H1 (cell line): Measurements from ENCODE around the gene MPPED2. TPM values are rescaled to one million over a fixed set of nuclear protein-coding genes. Genes with fewer than 3 reads are reported as not detected.

Source experiments
- CTCF ChIA-PET: fragments of 300-600 bp; sonication (Branson Sonifier 250); formaldehyde crosslinking; loops from one replicate; lab custom pipeline; 2021; ENCODE audit not compliant: partially characterized antibody; lab: Charles Lee
- POLR2A ChIA-PET: fragments of 300-600 bp; sonication (Branson Sonifier 250); formaldehyde crosslinking; loops from one replicate; lab custom pipeline; 2021; ENCODE audit warnings: inconsistent platforms; ENCODE audit not compliant: partially characterized antibody; lab: Charles Lee
- DNase-seq, 2 experiments: peaks; one replicate each; pipeline versions ENCODE4 v3.0.0 to v3.0.0-alpha.2; 2010 to 2022; ENCODE audit warnings: low spot score in 2 of 2, low read depth in 1 of 2, mixed read lengths in 1 of 2
- FAIRE-seq: peaks from 2 replicates; lab custom pipeline; 2011; peaks lifted over from hg19 to GRCh38; lab: Jason Lieb, UNC
- H2AFZ ChIP-seq: 2 replicates; pipeline ENCODE4 v1.8.1; 2012; ENCODE audit warnings: low read length, inconsistent platforms
- H2AK5ac ChIP-seq: 2 replicates; pipeline ENCODE4 v1.6.1; 2013; ENCODE audit warnings: low read depth, low read length
- H2BK120ac ChIP-seq: replicated peaks from 2 replicates; pipeline ENCODE3; 2013; ENCODE audit warnings: low read depth, low read length, inconsistent platforms
- H2BK12ac ChIP-seq: 2 replicates; pipeline ENCODE4 v1.6.1; 2013; ENCODE audit warnings: low read depth, low read length
- H2BK15ac ChIP-seq: 2 replicates; pipeline ENCODE4 v1.6.1; 2013; ENCODE audit warnings: low read length
- H2BK20ac ChIP-seq: 2 replicates; pipeline ENCODE4 v1.6.1; 2013; ENCODE audit warnings: low read length
- H2BK5ac ChIP-seq: 2 replicates; pipeline ENCODE4 v1.6.1; 2013; ENCODE audit warnings: low read depth, low read length
- H3K14ac ChIP-seq: 2 replicates; pipeline ENCODE4 v1.6.1; 2013; ENCODE audit warnings: inconsistent platforms; ENCODE audit not compliant: insufficient read length
- H3K18ac ChIP-seq: 2 replicates; pipeline ENCODE4 v1.6.1; 2013; ENCODE audit warnings: low read length; ENCODE audit errors: extremely low read depth
- H3K23ac ChIP-seq: 2 replicates; pipeline ENCODE4 v1.6.1; 2013; ENCODE audit warnings: inconsistent platforms; ENCODE audit not compliant: insufficient read length
- H3K23me2 ChIP-seq: 2 replicates; pipeline ENCODE4 v1.6.1; 2013; ENCODE audit warnings: low read depth, low read length
- H3K27ac ChIP-seq: 2 replicates; pipeline ENCODE4 v1.6.1; 2011; ENCODE audit warnings: low read depth, low read length, inconsistent platforms
- H3K27me3 ChIP-seq, 4 experiments: replicated peaks in 1 of 4; 1 replicate in 1 of 4; 2 replicates in 3 of 4; pipeline versions ENCODE4 v1.6.1 to v1.8.1; 2011 to 2013; ENCODE audit warnings: low read length in 3 of 4, mild to moderate bottlenecking in 3 of 4, inconsistent platforms in 2 of 4, mixed read lengths in 2 of 4, moderate library complexity in 1 of 4; ENCODE audit not compliant: control insufficient read depth in 3 of 4, insufficient read depth in 3 of 4; ENCODE audit errors: extremely low read depth in 1 of 4
- H3K36me3 ChIP-seq, 4 experiments: 2 replicates each; pipeline versions ENCODE4 v1.6.1 to v1.8.1; 2011 to 2013; ENCODE audit warnings: mild to moderate bottlenecking in 4 of 4, low read length in 3 of 4, moderate library complexity in 2 of 4, control low read depth in 1 of 4, inconsistent platforms in 1 of 4; ENCODE audit not compliant: insufficient read depth in 4 of 4, control insufficient read depth in 2 of 4
- H3K4ac ChIP-seq: replicated peaks from 2 replicates; pipeline ENCODE3; 2013; ENCODE audit warnings: low read length, low read depth, mixed read lengths, inconsistent platforms; ENCODE audit not compliant: insufficient read length
- H3K4me1 ChIP-seq, 4 experiments: replicated peaks in 1 of 4; 1 replicate in 1 of 4; 2 replicates in 3 of 4; pipeline versions ENCODE4 v1.6.1 to v1.8.1; 2011 to 2013; ENCODE audit warnings: low read length in 3 of 4, inconsistent platforms in 2 of 4, mixed read lengths in 1 of 4; ENCODE audit not compliant: insufficient read depth in 4 of 4, control insufficient read depth in 3 of 4
- H3K4me2 ChIP-seq, 2 experiments: 2 replicates each; pipeline versions ENCODE4 v1.6.1 to v1.8.1; 2011 to 2013; ENCODE audit warnings: low read depth in 2 of 2, low read length in 2 of 2, control low read depth in 1 of 2, inconsistent platforms in 1 of 2, mild to moderate bottlenecking in 1 of 2; ENCODE audit not compliant: insufficient read depth in 1 of 2
- H3K4me3 ChIP-seq, 4 experiments: fragments of 200-600, 300-600 bp in 1 of 4; sonication (generic), shearing (Covaris generic), sonication (Bioruptor Twin) in 1 of 4; 2 replicates each; pipeline versions ENCODE4 v1.5.1 to v1.8.1; 2011 to 2016; ENCODE audit warnings: low read length in 4 of 4, low read depth in 3 of 4, control low read depth in 2 of 4, inconsistent platforms in 2 of 4, mild to moderate bottlenecking in 2 of 4, mixed read lengths in 1 of 4, moderate library complexity in 1 of 4; ENCODE audit not compliant: insufficient read depth in 2 of 4; ENCODE audit errors: extremely low read depth in 1 of 4
- H3K56ac ChIP-seq: replicated peaks from 2 replicates; pipeline ENCODE3; 2013; ENCODE audit warnings: low read depth, mild to moderate bottlenecking, mixed read lengths, low read length, inconsistent platforms; ENCODE audit not compliant: insufficient read length
- H3K79me1 ChIP-seq: 2 replicates; pipeline ENCODE4 v1.6.1; 2013; ENCODE audit warnings: low read depth, low read length, control low read depth
- H3K79me2 ChIP-seq, 2 experiments: 2 replicates each; pipeline versions ENCODE4 v1.6.1 to v1.8.1; 2012 to 2013; ENCODE audit warnings: low read length in 2 of 2, mild to moderate bottlenecking in 2 of 2, inconsistent platforms in 1 of 2; ENCODE audit not compliant: insufficient read depth in 2 of 2, control insufficient read depth in 1 of 2
- H3K9ac ChIP-seq, 4 experiments: replicated peaks in 1 of 4; 1 replicate in 1 of 4; 2 replicates in 3 of 4; pipeline versions ENCODE4 v1.6.1 to v1.8.1; 2011 to 2013; ENCODE audit warnings: low read depth in 3 of 4, low read length in 3 of 4, control low read depth in 2 of 4, mild to moderate bottlenecking in 2 of 4, moderate library complexity in 2 of 4, inconsistent platforms in 1 of 4; ENCODE audit errors: extremely low read depth in 1 of 4
- H3K9me3 ChIP-seq, 2 experiments: 2 replicates each; pipeline versions ENCODE4 v1.6.1 to v1.8.1; 2012 to 2013; ENCODE audit warnings: mild to moderate bottlenecking in 2 of 2, moderate library complexity in 2 of 2, control low read depth in 1 of 2, inconsistent platforms in 1 of 2, low read depth in 1 of 2, low read length in 1 of 2, mixed read lengths in 1 of 2; ENCODE audit not compliant: insufficient read depth in 2 of 2
- H4K20me1 ChIP-seq, 2 experiments: replicated peaks in 1 of 2; 2 replicates each; pipeline versions ENCODE3 to v1.8.1; 2011 to 2013; ENCODE audit warnings: inconsistent platforms in 2 of 2, low read length in 2 of 2, mild to moderate bottlenecking in 1 of 2; ENCODE audit not compliant: insufficient read depth in 2 of 2, control insufficient read depth in 1 of 2
- H4K5ac ChIP-seq: 2 replicates; pipeline ENCODE4 v1.6.1; 2013; ENCODE audit warnings: low read length, low read depth, mixed read lengths, inconsistent platforms; ENCODE audit not compliant: insufficient read length
- H4K8ac ChIP-seq: 2 replicates; pipeline ENCODE4 v1.8.0; 2013; ENCODE audit warnings: mild to moderate bottlenecking, moderate library complexity, low read length, inconsistent platforms; ENCODE audit not compliant: insufficient read depth; ENCODE audit errors: extremely low read depth
- H4K91ac ChIP-seq: replicated peaks from 2 replicates; pipeline ENCODE3; 2013; ENCODE audit warnings: low read length, mixed read lengths, inconsistent platforms; ENCODE audit not compliant: insufficient read length
- E2F6 ChIP-seq: IDR thresholded peaks from 2 replicates; pipeline ENCODE4 v1.6.1; 2012; ENCODE audit warnings: inconsistent platforms
- EGR1 ChIP-seq: IDR thresholded peaks from 2 replicates; pipeline ENCODE4 v1.6.1; 2011; ENCODE audit warnings: low read depth, low read length, borderline replicate concordance
- FOSL1 ChIP-seq: IDR thresholded peaks from 2 replicates; pipeline ENCODE4 v1.6.1; 2011; ENCODE audit warnings: mild to moderate bottlenecking, low read depth, low read length, moderate library complexity; ENCODE audit not compliant: insufficient read depth
- GTF2F1 ChIP-seq: IDR thresholded peaks from 2 replicates; pipeline ENCODE4 v1.6.1; 2012; ENCODE audit warnings: low read depth, low read length, improper control_type of control experiment, borderline replicate concordance
- HDAC6 ChIP-seq: IDR thresholded peaks from one replicate; pipeline ENCODE4 v1.7.1; 2012; ENCODE audit warnings: low read depth, mild to moderate bottlenecking, inconsistent platforms, low read length, moderate library complexity
- JUN ChIP-seq: IDR thresholded peaks from 2 replicates; pipeline ENCODE4 v1.6.1; 2011; ENCODE audit warnings: low read depth, mild to moderate bottlenecking, improper control_type of control experiment, low read length
- KDM4A ChIP-seq: IDR thresholded peaks from one replicate; pipeline ENCODE4 v1.7.1; 2012; ENCODE audit warnings: low read depth, mild to moderate bottlenecking, moderate library complexity, low read length, inconsistent platforms; ENCODE audit not compliant: severe bottlenecking
- MAFK ChIP-seq: IDR thresholded peaks from 2 replicates; pipeline ENCODE4 v1.6.1; 2012; ENCODE audit warnings: low read depth, mild to moderate bottlenecking, improper control_type of control experiment, low read length
- POLR2A ChIP-seq, 2 experiments: IDR thresholded peaks; 1 replicate in 1 of 2; 2 replicates in 1 of 2; pipeline ENCODE4 v1.6.1; 2011; ENCODE audit warnings: low read depth in 2 of 2, low read length in 2 of 2, mild to moderate bottlenecking in 2 of 2; ENCODE audit errors: control extremely low read depth in 1 of 2
- POU5F1 ChIP-seq: IDR thresholded peaks from 2 replicates; pipeline ENCODE4 v1.6.1; 2011; ENCODE audit warnings: low read depth, mild to moderate bottlenecking, low read length, moderate library complexity
- RFX5 ChIP-seq: IDR thresholded peaks from 2 replicates; pipeline ENCODE4 v1.6.1; 2011; ENCODE audit warnings: low read depth, low read length, improper control_type of control experiment, borderline replicate concordance
- SIRT6 ChIP-seq: IDR thresholded peaks from one replicate; pipeline ENCODE4 v1.7.1; 2012; ENCODE audit warnings: low read length, inconsistent platforms
- SP1 ChIP-seq: IDR thresholded peaks from 2 replicates; pipeline ENCODE4 v1.6.1; 2011; ENCODE audit warnings: low read depth, low read length
- SP4 ChIP-seq: IDR thresholded peaks from 2 replicates; pipeline ENCODE4 v1.6.1; 2012; ENCODE audit warnings: low read length, inconsistent platforms
- SRF ChIP-seq: IDR thresholded peaks from 2 replicates; pipeline ENCODE4 v1.6.1; 2011; ENCODE audit warnings: mild to moderate bottlenecking, low read depth, low read length, moderate library complexity
- ZNF274 ChIP-seq: IDR thresholded peaks from 2 replicates; pipeline ENCODE4 v1.7.0; 2012; ENCODE audit warnings: low read length, borderline replicate concordance; ENCODE audit errors: extremely low read depth
- WGBS, 2 experiments: shearing (Covaris generic) in 1 of 2; methylation state at CpG; one replicate each; pipeline versions ENCODE4 v1.1.6 to v1.1.7; 2013 to 2015; ENCODE audit warnings: low lambda C conversion rate in 2 of 2, mixed read lengths in 2 of 2, inconsistent platforms in 1 of 2, low coverage in 1 of 2, missing lambda C conversion rate in 1 of 2; ENCODE audit not compliant: insufficient replicate concordance in 2 of 2, insufficient coverage in 1 of 2, insufficient read length in 1 of 2; ENCODE audit errors: extremely low coverage in 1 of 2, missing lambda C conversion rate in 1 of 2; 5-methylcytosine and 5-hydroxymethylcytosine counted together
- polyA plus RNA-seq, 7 experiments: library from polyadenylated mRNA; depleted of rRNA in 3 of 7; stranded (reverse) in 5 of 7; unstranded in 2 of 7; fragments of >200 nt in 5 of 7; fragments of 200-250 nt in 2 of 7; gene quantifications; 1 replicate in 5 of 7; 2 replicates in 1 of 7; 4 replicates in 1 of 7; pipeline versions ENCODE4 v1.2.1 to v1.2.3, GENCODE V29; 2011 to 2013; ENCODE audit warnings: missing spikeins in 2 of 7, mixed read lengths in 2 of 7
- total RNA-seq: library from RNA; stranded (reverse); fragmentation: NEBNext Ultra II Directional; extraction: Animal tissue kit (Norgen Biotek cat#: 25700); gene quantifications from 2 replicates; pipeline ENCODE4 v1.2.1, GENCODE V29; 2021

The MPPED2 gene
- total and polyA plus RNA-seq, 2 of the 8 experiments (the other 6 are each of a cell fraction or from before 2014, with no cell fraction given): 1.3 to 3.5 TPM

- DNase-seq (no peak), FAIRE-seq (no peak)
- Histone ChIP-seq H3K9ac (no peak overlapping the region), H2BK120ac (no peak overlapping the region), H3K4me3 (no peak overlapping the region), H3K56ac (no peak overlapping the region), H3K79me1 (no peaks in the 10 kb centered on the region), H2AFZ (no peak overlapping the region), H3K4ac (no peak overlapping the region), H3K9me3 (no peaks in the 10 kb centered on the region), H3K14ac (no peak overlapping the region), H3K4me1 (no peaks in the 10 kb centered on the region), H2BK5ac (no peak overlapping the region), H3K23ac (no peak overlapping the region), H2BK20ac (no peak overlapping the region), H4K5ac (no peak overlapping the region), H3K18ac (no peak overlapping the region), H2BK15ac (no peak overlapping the region), H3K4me2 (no peak overlapping the region), H2AK5ac (no peak overlapping the region), H4K91ac (no peak overlapping the region), H2BK12ac (no peak overlapping the region), H3K27ac (no peak overlapping the region), H4K20me1 (no peaks in the 10 kb centered on the region), H3K23me2 (no peaks in the 10 kb centered on the region), H3K79me2 (no peaks in the 10 kb centered on the region), H4K8ac (no peak overlapping the region), H3K27me3 (no peaks in the 10 kb centered on the region), H3K36me3 (no peaks in the 10 kb centered on the region)
- CTCF ChIA-PET: interaction anchor here (0.8 to 1.8 kb wide), 4 partner anchors 8 to 251 kb away, joined by 3 to 10 read pairs (median 4); no protein-coding TSS in a partner anchor
- 80% methylated on average over 2 of the region's 2 CpGs; no CpG with 5 or more reads in 1 of the 2 experiments for whole genome bisulfite sequencing, 2 experiments
- POLR2A ChIA-PET: no interaction called here
- TF ChIP-seq FOSL1: no peak
- TF ChIP-seq GTF2F1: no peak
- TF ChIP-seq SRF: no peak
- TF ChIP-seq JUN: no peak
- TF ChIP-seq EGR1: no peak
- TF ChIP-seq POLR2A (IDR thresholded peaks at IDR 0.05; ENCODE audit: control extremely low read depth in 1 of 2, low read depth in 2 of 2, low read length in 2 of 2): no peak
- TF ChIP-seq MAFK: no peak
- no peak for TF ChIP-seq SP1
- no peak for TF ChIP-seq SIRT6
- no peak for TF ChIP-seq HDAC6
- TF ChIP-seq KDM4A: no peak
- no peak for TF ChIP-seq SP4
- TF ChIP-seq POU5F1: no peak
- TF ChIP-seq ZNF274: no peak
- TF ChIP-seq E2F6: no peak
- no peak for TF ChIP-seq RFX5
These were observed 17.2 kb upstream of the MPPED2 start for GRCh38 chr11:30603357-30603756.
